SJCRH30 (cell line): Measurements from ENCODE around the gene HSD3B2. TPM values are rescaled to one million over a fixed set of nuclear protein-coding genes. Genes with fewer than 3 reads are reported as not detected.
"Not testable (repeated sequence)": the region's sequence is repeated elsewhere in the genome, so short reads cannot be mapped to it uniquely, and the experiment has no call there.

Experiments used
- DNase-seq, 2 experiments: peaks; one replicate each; pipeline ENCODE4 v3.0.0-alpha.2; 2015 to 2020
- H3K27ac ChIP-seq: fragments of 250-450 bp; sonication (Bioruptor Pico); 2 replicates; pipeline ENCODE4 v1.5.1; 2020; ENCODE audit warnings: mild to moderate bottlenecking, moderate library complexity
- H3K27me3 ChIP-seq: fragments of 250-450 bp; sonication (Bioruptor Pico); 2 replicates; pipeline ENCODE4 v1.5.1; 2020; ENCODE audit warnings: mild to moderate bottlenecking, moderate library complexity
- H3K36me3 ChIP-seq: fragments of 250-450 bp; sonication (Bioruptor Pico); 2 replicates; pipeline ENCODE4 v1.5.1; 2020; ENCODE audit warnings: mild to moderate bottlenecking, moderate library complexity
- H3K4me1 ChIP-seq: fragments of 250-450 bp; sonication (Bioruptor Pico); 2 replicates; pipeline ENCODE4 v1.5.1; 2020; ENCODE audit warnings: mild to moderate bottlenecking, moderate library complexity
- H3K4me3 ChIP-seq: fragments of 250-450 bp; sonication (Bioruptor Pico); 2 replicates; pipeline ENCODE4 v1.5.1; 2020; ENCODE audit warnings: mild to moderate bottlenecking, moderate library complexity
- H3K9me3 ChIP-seq: fragments of 250-450 bp; sonication (Bioruptor Pico); replicated peaks from 2 replicates; pipeline ENCODE4 v1.5.1; 2020; ENCODE audit warnings: mild to moderate bottlenecking, moderate library complexity
- total RNA-seq: library from RNA; depleted of rRNA; stranded (reverse); fragments of >200 nt; shearing (Covaris generic); gene quantifications from 2 replicates; pipeline ENCODE4 v1.2.3, GENCODE V29; 2014; rRNA removed

Gene HSD3B2
- total RNA-seq = not detected in 2 replicates

DNA sequence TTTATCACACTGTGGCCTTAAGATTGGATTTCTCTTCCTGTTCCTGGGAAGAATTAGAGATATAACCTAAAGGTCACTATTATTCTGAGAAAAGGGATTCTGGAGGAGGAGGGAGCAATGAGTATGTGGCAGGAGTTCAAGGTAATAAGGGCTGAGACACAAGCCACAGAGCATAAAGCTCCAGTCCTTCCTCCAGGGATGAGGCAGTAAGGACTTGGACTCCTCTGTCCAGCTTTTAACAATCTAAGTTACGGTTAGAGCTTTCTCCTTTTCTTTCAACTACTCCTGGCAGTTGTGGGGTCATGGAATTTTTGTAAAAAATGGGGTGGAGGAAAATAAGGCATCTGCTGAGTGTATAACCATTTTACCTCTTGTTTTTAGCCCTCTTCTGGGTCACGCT, at the start of gene HSD3B2:
TSS of gene HSD3B2 (plus strand) at position 201 of the 400 bp plus-strand sequence. CDS start 270 bp downstream, outside the sequence.
- no peak within 1 kb of the TSS for H3K4me3 ChIP-seq
- H3K27me3 ChIP-seq = no peaks in the 10 kb centered on the region; the same call in 1 of the 2 replicates
- H3K9me3 ChIP-seq = no peaks in the 10 kb centered on the region
- no peaks in the 10 kb centered on the region for H3K36me3 ChIP-seq
- no peak within 1 kb of the TSS for H3K27ac ChIP-seq
- no peaks in the 10 kb centered on the region for H3K4me1 ChIP-seq
- no peak for DNase-seq

GRCh38 chr1:119366424-119366823, 48.5 kb upstream of the HSD3B2 start:
- no peaks in the 10 kb centered on the region for H3K9me3 ChIP-seq
- no peak overlapping the region for H3K27ac ChIP-seq
- H3K27me3 ChIP-seq = no peaks in the 10 kb centered on the region
- no peak overlapping the region for H3K4me3 ChIP-seq
- H3K4me1 ChIP-seq = peaks cover 1% of the 10 kb centered on the region; the same call in 1 of the 2 replicates
- H3K36me3 ChIP-seq = no peaks in the 10 kb centered on the region
- DNase-seq = no peak

DNA sequence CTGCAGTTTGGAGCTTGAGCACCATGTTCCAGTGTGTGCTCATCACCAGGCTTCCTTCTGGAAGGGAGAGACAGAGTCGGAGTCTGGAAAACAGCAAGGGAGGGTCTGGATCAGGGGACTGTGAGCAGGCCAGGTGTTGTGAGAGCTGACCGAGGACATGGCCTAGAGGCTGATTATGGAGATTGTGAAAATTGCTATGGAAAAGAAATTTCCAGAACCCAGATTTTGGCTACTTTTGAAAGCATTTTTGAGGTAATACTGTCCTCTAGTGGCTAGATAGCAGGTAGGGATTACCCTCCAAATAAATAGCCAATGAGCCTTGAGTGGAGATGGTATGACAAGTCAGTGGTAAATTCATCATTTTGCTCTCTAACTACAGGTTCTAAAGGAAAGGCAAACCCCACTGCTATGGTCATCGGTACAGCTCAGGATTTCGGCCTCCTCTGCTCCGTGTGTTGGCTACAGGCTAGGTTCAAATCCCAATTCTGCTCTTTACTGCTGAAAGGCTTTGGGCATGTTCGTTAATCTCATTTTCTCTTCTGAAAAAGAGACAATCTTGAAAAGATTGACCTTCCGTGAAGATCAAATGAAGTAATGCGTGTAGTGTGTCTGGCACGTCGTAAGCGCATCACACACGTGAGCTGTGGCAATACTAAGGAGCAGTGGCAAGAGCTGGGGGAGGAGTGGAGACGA, 47.4 kb upstream of the HSD3B2 start:
- peak; percentile 29 to 78 for DNase-seq
- Histone ChIP-seq H3K9me3 (no peaks in the 10 kb centered on the region), H3K36me3 (no peaks in the 10 kb centered on the region), H3K4me1 (peaks cover 11% of the 10 kb centered on the region), H3K27me3 (no peaks in the 10 kb centered on the region), H3K4me3 (no peak overlapping the region), H3K27ac (no peak overlapping the region)

GRCh38 chr1:119368554-119368953, 46.4 kb upstream of the HSD3B2 start, which contains the start of gene HAO2:
TSS of gene HAO2 (plus strand) at chr1:119368785. CDS start at chr1:119381086, 12,301 bp downstream.
- Histone ChIP-seq H3K36me3 (no peaks in the 10 kb centered on the region), H3K27ac (no peak within 1 kb of the TSS), H3K27me3 (no peaks in the 10 kb centered on the region), H3K4me3 (no peak within 1 kb of the TSS), H3K4me1 (peaks cover 21% of the 10 kb centered on the region), H3K9me3 (no peaks in the 10 kb centered on the region)
- DNase-seq = no peak

- H3K4me3 ChIP-seq = no peak overlapping the region
- H3K4me1 ChIP-seq = peaks cover 32% of the 10 kb centered on the region
- H3K27me3 ChIP-seq = no peaks in the 10 kb centered on the region
- DNase-seq = no peak
- no peak overlapping the region for H3K27ac ChIP-seq
- no peaks in the 10 kb centered on the region for H3K9me3 ChIP-seq
- no peaks in the 10 kb centered on the region for H3K36me3 ChIP-seq
These were observed 44.2 kb upstream of the HSD3B2 start for GRCh38 chr1:119370748-119371147.

- peaks cover 32% of the 10 kb centered on the region for H3K4me1 ChIP-seq
- no peaks in the 10 kb centered on the region for H3K27me3 ChIP-seq
- H3K36me3 ChIP-seq = no peaks in the 10 kb centered on the region
- peak overlapping the region; percentile 62 for H3K27ac ChIP-seq
- DNase-seq = peak; percentile 34 to 66
- H3K4me3 ChIP-seq = no peak overlapping the region
- H3K9me3 ChIP-seq = no peaks in the 10 kb centered on the region
These were observed 43.1 kb upstream of the HSD3B2 start for GRCh38 chr1:119371815-119372214.

DNA sequence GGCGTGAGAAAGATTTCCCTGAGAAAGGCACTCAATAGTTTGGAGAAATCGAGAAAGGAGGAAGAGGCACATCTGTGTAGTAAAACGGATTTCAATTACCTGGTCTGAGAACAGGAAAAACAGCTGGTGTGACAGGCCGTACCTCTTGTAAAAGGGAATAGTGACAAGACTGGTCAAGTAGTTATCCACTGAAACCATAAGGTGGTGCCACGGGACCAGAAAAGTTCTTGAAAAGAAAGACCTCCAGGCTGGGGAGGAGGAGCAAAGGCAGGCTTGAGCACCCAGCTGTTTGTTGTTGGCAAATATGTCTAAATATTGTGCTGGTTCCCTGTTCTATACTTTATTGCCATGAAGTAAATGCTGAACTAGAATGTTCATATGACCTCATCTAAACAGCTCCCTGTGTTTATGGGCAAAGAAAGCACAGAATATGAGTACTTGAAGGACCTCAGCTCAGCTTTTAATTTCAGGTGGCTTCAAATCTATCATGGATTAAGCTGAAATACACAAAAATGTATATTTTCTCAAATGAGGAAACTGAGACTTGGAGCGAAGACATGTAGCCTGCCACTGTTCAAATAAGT, 42.4 kb upstream of the HSD3B2 start:
- no peaks in the 10 kb centered on the region for H3K27me3 ChIP-seq
- peak; percentile 82 to 88 for DNase-seq
- H3K9me3 ChIP-seq = no peaks in the 10 kb centered on the region
- H3K4me1 ChIP-seq = peaks cover 32% of the 10 kb centered on the region
- 0 out of 2 replicates have a peak overlapping the region, but pooled peaks have one; percentile 2 for H3K4me3 ChIP-seq
- no peaks in the 10 kb centered on the region for H3K36me3 ChIP-seq
- peak overlapping the region; percentile 62 for H3K27ac ChIP-seq

- H3K4me1 ChIP-seq = peaks cover 32% of the 10 kb centered on the region
- no peaks in the 10 kb centered on the region for H3K27me3 ChIP-seq
- no peaks in the 10 kb centered on the region for H3K9me3 ChIP-seq
- H3K36me3 ChIP-seq = no peaks in the 10 kb centered on the region
- H3K27ac ChIP-seq = peak overlapping the region; percentile 62; the same call in 1 of the 2 replicates
- DNase-seq = peak; percentile 22 to 49
- no peak overlapping the region for H3K4me3 ChIP-seq
These were observed 41.5 kb upstream of the HSD3B2 start for GRCh38 chr1:119373465-119373864.

DNA sequence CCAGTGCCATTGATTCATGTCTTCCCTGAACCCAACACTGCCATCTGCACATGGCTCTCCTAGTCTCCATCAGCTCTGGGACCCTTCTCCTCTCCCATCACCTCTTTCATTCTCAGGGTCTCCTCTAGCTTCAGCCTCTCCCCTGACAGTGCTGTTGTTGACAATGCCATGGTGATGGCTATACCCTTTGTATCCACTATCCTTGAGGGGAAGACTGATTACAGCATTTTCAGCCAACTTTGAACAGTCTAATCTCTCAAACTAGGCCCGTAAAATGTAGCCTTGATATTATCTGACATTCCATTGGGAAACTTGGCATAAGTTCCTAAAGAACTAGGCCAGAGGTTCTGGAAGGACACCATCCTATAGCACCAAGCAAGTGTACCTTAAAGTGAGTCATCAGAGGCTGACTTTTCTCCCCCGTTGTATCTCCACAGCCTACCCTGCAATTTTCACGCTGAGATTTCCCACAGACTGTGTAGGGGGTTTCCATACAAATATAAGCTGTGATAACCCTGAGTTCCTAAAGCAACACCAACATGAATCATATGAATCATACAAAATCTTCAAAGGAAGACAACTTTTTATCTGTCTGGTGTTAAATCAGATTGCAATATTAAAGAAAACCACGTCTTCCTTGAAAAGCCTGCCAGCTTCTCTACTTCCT, 40.6 kb upstream of the HSD3B2 start:
- Histone ChIP-seq H3K27ac (no peak overlapping the region; the same call in 1 of the 2 replicates), H3K4me3 (no peak overlapping the region), H3K9me3 (no peaks in the 10 kb centered on the region), H3K27me3 (no peaks in the 10 kb centered on the region), H3K36me3 (no peaks in the 10 kb centered on the region), H3K4me1 (peaks cover 32% of the 10 kb centered on the region)
- no peak for DNase-seq

- H3K9me3 ChIP-seq = no peaks in the 10 kb centered on the region
- H3K27me3 ChIP-seq = no peaks in the 10 kb centered on the region
- peaks cover 32% of the 10 kb centered on the region for H3K4me1 ChIP-seq
- no peaks in the 10 kb centered on the region for H3K36me3 ChIP-seq
- no peak overlapping the region for H3K4me3 ChIP-seq
- no peak for DNase-seq
- H3K27ac ChIP-seq = no peak overlapping the region
These were observed 39.6 kb upstream of the HSD3B2 start for GRCh38 chr1:119375366-119375765.

- no peak for DNase-seq
- no peaks in the 10 kb centered on the region for H3K9me3 ChIP-seq
- no peaks in the 10 kb centered on the region for H3K27me3 ChIP-seq
- no peak overlapping the region for H3K27ac ChIP-seq
- H3K4me1 ChIP-seq = peaks cover 29% of the 10 kb centered on the region
- no peak overlapping the region for H3K4me3 ChIP-seq
- no peaks in the 10 kb centered on the region for H3K36me3 ChIP-seq
These were observed 38.4 kb upstream of the HSD3B2 start for GRCh38 chr1:119376594-119376993.

DNA sequence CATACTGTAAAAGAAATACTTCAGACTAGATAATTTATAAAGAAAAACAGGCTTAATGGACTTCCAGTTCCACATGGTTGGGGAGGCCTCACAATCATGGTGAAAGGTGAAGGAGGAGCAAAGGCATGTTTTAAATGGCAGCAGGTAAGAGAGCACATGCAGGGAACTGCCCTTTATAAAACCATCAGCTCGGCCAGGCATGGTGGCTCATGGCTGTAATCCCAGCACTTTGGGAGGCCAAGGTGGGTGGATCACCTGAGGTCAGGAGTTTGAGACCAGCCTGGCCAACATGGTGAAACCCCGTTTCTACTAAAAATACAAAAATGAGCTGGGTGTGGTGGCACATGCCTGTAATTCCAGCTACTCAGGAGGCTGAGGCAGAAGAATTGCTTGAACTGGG, 37.4 kb upstream of the HSD3B2 start:
- H3K27ac ChIP-seq, H3K4me3 ChIP-seq, DNase-seq, H3K27me3 ChIP-seq, H3K9me3 ChIP-seq, H3K36me3 ChIP-seq: not testable (repeated sequence)
- H3K4me1 ChIP-seq = peaks cover 21% of the 10 kb centered on the region

- H3K4me1 ChIP-seq = peaks cover 6% of the 10 kb centered on the region
- no peaks in the 10 kb centered on the region for H3K9me3 ChIP-seq
- H3K27me3 ChIP-seq = no peaks in the 10 kb centered on the region
- H3K4me3 ChIP-seq = no peak overlapping the region
- no peak overlapping the region for H3K27ac ChIP-seq
- no peak for DNase-seq
- H3K36me3 ChIP-seq = no peaks in the 10 kb centered on the region
These were observed 35.8 kb upstream of the HSD3B2 start for GRCh38 chr1:119379117-119379516.

DNA sequence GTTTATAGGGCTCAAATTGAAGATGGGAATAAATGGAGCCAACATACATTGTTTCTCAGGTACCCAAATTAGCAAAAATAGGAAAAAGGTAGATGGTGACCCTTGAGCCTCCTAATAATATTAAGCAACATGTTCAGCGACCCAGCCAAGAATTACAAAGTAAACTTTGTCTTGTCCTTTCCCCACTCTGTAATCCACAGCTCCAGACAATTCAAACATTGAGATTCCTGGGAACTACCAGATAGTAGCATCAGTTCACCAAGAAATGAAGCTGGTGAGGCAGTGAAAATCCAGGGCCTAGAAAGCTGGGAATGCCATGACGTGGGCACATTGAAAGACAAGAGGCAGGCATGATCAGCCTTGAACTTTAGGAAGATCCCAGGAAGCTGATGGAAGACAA, 34.6 kb upstream of the HSD3B2 start:
- H3K27ac ChIP-seq = no peak overlapping the region
- no peak for DNase-seq
- H3K36me3 ChIP-seq = no peaks in the 10 kb centered on the region
- no peak overlapping the region for H3K4me3 ChIP-seq
- H3K4me1 ChIP-seq = no peaks in the 10 kb centered on the region
- H3K27me3 ChIP-seq = no peaks in the 10 kb centered on the region
- no peaks in the 10 kb centered on the region for H3K9me3 ChIP-seq

- Histone ChIP-seq H3K4me3 (no peak overlapping the region), H3K36me3 (no peaks in the 10 kb centered on the region), H3K4me1 (no peaks in the 10 kb centered on the region), H3K27me3 (no peaks in the 10 kb centered on the region), H3K27ac (no peak overlapping the region), H3K9me3 (no peaks in the 10 kb centered on the region)
- no peak for DNase-seq
These were observed 33.8 kb upstream of the HSD3B2 start for GRCh38 chr1:119380983-119381662.
